NCI-H1417 treated with DMSO at 0.1 percent for 48 hours (cell line): ENCODE data around the gene ELOA2.
"Not testable (repeated sequence)": the region's sequence is repeated elsewhere in the genome, so short reads cannot be mapped to it uniquely, and the experiment has no call there.

Source experiments
- DNase-seq: peaks from one replicate; lab custom pipeline; 2025; lab: John Stamatoyannopoulos, UW

Gene ELOA2, protein sequence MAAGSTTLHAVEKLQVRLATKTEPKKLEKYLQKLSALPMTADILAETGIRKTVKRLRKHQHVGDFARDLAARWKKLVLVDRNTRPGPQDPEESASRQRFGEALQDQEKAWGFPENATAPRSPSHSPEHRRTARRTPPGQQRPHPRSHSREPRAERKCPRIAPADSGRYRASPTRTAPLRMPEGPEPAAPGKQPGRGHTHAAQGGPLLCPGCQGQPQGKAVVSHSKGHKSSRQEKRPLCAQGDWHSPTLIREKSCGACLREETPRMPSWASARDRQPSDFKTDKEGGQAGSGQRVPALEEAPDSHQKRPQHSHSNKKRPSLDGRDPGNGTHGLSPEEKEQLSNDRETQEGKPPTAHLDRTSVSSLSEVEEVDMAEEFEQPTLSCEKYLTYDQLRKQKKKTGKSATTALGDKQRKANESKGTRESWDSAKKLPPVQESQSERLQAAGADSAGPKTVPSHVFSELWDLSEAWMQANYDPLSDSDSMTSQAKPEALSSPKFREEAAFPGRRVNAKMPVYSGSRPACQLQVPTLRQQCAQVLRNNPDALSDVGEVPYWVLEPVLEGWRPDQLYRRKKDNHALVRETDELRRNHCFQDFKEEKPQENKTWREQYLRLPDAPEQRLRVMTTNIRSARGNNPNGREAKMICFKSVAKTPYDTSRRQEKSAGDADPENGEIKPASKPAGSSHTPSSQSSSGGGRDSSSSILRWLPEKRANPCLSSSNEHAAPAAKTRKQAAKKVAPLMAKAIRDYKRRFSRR

GRCh38 chr18:47035156-47035671 lies at the start of gene ELOA2:
TSS of gene ELOA2 (minus strand) at chr18:47035621. CDS start at chr18:47035264, 357 bp downstream.
- no peak for DNase-seq

GRCh38 chr18:47081578-47081977 lies 46.2 kb upstream of the ELOA2 start:
- DNase-seq: no peak

GRCh38 chr18:47080872-47081271 lies 45.5 kb upstream of the ELOA2 start:
- DNase-seq: no peak

DNA sequence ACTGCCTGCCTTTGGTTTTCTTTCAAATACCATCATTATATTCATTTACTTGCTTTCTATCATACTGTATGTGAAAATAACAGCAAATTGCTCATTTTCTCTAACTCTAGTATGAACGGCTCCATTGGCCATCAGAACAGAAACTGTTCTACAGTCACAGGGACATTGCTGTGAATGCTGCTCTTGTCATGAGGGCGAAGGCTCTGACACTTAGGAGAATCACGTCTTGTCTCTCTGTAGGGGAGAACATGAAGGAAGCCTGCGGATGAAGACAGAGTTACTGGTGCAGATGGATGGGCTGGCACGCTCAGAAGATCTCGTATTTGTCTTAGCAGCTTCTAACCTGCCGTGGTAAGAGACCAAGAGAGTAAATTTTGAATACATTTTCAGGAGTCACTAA lies 41.7 kb upstream of the ELOA2 start:
- DNase-seq: no peak

GRCh38 chr18:47075098-47075883 lies 39.9 kb upstream of the ELOA2 start:
- DNase-seq: no peak

- no peak for DNase-seq
Measured at GRCh38 chr18:47067648-47068047, 32.2 kb upstream of the ELOA2 start.

DNA sequence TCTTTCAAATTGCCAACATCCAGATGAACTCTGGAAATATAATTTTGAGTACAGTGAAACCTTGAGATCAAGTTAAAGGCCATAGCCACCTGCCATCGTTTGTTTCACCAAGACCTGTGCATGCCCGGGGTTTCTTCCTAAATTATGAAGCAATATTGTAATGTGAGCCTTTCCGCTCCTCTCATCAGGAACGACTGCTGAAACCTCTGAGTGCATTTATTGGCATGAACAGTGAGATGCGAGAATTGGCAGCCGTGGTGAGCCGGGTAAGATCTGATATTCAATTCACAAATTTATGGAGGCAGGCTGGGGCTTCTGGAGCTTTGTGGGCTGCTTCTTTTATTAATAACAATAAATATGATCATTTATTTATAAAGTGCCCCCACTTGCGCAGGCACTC lies 27.7 kb upstream of the ELOA2 start:
- DNase-seq: no peak

DNA sequence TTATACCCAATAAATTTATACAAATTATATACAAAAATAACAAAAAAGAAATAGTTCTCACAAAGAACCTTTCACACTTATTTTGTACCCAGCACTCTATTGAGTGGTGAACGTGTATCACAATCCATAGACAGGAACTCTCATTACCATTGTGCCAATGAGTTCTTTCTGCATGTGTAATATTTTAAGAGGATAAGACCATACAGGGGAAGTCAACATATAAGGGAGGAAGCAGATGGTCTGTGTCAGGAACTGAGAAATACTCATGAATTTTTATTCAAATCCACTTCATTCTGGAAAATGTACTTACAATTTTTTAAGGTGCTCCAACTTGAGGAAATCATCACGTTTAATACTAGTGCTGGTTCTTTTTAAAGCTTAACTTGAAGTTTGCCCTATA lies 27.1 kb upstream of the ELOA2 start:
- no peak for DNase-seq

GRCh38 chr18:47054369-47054768 lies 18.9 kb upstream of the ELOA2 start:
- DNase-seq: no peak

- DNase-seq: no peak
Measured at GRCh38 chr18:47050468-47050867, 15.0 kb upstream of the ELOA2 start.

- DNase-seq: no peak
Measured at GRCh38 chr18:47040982-47041381, 5.6 kb upstream of the ELOA2 start.

- DNase-seq: no peak
Measured at GRCh38 chr18:47036927-47037578, 1.6 kb upstream of the ELOA2 start.

GRCh38 chr18:47036298-47036874 lies 965 bp upstream of the ELOA2 start:
- no peak for DNase-seq

DNA sequence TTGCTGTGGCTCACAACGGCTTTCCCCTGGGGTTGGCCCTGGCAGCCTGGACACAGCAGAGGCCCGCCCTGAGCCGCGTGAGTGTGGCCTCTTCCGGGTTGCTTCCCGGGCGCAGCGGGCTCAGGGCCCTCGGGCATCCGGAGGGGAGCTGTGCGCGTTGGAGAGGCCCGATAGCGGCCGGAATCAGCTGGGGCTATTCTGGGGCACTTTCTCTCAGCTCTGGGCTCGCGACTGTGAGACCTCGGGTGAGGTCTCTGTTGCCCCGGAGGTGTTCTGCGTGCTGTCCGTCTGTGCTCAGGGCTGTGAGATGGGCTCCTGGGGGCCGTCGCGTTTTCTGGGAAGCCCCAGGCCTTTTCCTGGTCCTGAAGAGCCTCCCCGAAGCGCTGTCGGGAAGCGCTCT lies 830 bp downstream of the ELOA2 start:
- DNase-seq: not testable (repeated sequence)

DNA sequence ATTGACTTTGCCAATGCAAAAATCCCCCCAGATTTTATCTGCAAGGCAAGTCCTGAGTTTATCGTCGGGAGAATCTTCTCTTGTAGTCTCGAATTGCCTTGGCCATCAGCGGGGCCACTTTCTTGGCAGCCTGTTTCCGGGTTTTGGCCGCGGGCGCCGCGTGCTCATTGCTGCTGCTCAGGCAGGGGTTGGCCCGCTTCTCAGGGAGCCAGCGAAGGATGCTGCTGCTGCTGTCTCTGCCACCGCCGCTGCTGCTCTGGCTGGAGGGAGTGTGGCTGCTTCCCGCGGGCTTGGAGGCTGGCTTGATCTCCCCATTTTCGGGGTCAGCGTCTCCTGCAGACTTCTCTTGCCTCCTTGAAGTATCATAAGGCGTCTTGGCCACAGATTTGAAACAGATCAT lies 2.5 kb downstream of the ELOA2 start:
- no peak for DNase-seq

DNA sequence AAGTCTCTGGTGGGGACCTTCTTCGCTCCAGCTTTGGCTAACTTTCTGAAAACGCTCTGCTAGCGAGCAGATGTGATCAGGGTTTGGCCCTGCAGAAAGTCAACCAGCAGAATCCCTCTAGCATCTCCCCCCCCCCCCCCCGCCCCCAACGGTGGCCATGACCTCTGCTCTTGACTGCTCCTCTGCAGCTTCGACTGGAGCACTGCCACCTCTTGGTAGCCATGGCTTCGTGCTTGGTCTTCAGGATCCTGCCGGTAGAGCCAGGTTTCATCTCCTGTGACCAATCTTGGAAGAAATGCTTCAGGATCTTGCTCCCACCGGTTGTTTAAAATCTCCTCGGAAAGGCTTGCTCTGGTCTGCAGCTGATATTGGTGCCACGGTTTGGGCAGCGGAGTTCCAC lies 4.5 kb downstream of the ELOA2 start:
- DNase-seq: not testable (repeated sequence)

DNA sequence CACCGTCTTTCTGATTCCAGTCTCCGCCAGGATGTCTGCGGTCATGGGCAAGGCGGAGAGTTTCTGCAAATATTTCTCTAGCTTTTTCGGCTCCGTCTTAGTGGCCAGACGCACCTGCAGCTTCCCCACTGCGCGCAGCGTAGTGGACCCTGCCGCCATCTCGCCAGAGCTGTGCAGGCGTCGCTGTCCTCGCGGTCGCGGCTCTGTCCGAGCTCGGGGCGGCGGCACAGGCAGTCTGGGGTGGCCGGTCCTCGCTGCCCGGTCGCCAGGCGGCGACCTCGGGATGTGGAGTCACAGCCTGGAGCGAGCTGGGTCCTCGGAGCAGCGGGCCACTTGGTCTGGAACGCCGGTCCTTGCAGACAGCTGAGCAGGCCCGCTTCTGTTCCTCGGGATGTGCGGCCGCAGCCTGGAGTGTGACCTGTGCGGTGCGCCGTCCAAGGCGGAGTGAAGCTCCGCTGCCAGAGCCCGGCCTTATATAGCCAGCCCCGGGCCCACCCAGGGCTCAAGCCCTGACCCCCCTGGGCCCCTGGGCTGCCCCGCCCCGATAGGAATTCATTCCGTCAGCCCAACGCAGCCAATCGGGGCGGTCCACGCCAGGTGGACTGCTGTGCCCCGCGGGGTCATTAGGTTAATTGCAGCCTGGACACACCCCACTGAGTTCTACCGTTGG lies 5.6 kb downstream of the ELOA2 start:
- DNase-seq: not testable (repeated sequence)

- DNase-seq: not testable (repeated sequence)
Measured at GRCh38 chr18:47028738-47029137, 6.7 kb downstream of the ELOA2 start.

GRCh38 chr18:47025557-47026174 lies 9.8 kb downstream of the ELOA2 start:
- not testable (repeated sequence) for DNase-seq

GRCh38 chr18:47023769-47024465 lies 11.5 kb downstream of the ELOA2 start:
- DNase-seq: not testable (repeated sequence)
